GM19099 (cell line): ENCODE results near the gene FAM43A.

Experiments
- POLR2A ChIP-seq: IDR thresholded peaks from 3 replicates; pipeline ENCODE4 v1.6.1; 2011; ENCODE audit warnings: low read depth; ENCODE audit not compliant: insufficient read length; ENCODE audit errors: extremely low read depth

FAM43A gene, protein sequence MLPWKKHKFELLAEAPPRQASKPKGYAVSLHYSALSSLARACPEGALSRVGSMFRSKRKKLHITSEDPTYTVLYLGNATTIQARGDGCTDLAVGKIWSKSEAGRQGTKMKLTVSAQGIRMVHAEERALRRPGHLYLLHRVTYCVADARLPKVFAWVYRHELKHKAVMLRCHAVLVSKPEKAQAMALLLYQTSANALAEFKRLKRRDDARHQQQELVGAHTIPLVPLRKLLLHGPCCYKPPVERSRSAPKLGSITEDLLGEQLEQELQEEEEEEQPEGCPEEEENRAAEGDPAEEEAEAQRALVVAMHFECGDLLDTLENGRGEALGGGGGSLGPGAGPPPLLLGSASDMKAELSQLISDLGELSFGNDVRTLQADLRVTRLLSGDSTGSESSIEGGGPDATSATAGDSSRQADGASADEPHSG

GRCh38 chr3:194685718-194686413 lies at the start of gene FAM43A:
TSS of gene FAM43A (plus strand) at chr3:194685883. CDS start at chr3:194686827, 944 bp downstream.
- TF ChIP-seq POLR2A: peak; percentile 98

DNA sequence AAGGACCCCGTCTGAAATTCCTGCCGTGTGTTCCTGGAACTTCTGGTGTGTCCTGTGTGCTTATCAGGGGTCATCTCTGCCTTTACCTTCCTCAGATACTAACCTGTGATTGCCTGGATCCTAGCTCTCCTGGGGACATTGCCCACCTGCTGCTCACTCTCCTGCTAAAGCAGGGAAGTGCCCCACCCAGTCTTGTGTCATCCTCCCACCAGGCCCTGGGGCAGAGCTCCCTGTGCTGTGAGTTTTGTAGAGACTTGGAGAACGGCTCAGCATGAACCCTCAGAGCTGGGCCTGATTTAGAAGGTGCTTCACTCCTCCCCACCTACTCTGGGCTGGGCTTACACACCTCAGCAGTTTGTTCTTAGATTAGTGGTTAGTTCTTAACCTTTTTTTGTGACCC lies 48.6 kb upstream of the FAM43A start:
- TF ChIP-seq POLR2A: no peak

- TF ChIP-seq POLR2A: no peak
Measured at GRCh38 chr3:194637541-194638400, 47.9 kb upstream of the FAM43A start.

DNA sequence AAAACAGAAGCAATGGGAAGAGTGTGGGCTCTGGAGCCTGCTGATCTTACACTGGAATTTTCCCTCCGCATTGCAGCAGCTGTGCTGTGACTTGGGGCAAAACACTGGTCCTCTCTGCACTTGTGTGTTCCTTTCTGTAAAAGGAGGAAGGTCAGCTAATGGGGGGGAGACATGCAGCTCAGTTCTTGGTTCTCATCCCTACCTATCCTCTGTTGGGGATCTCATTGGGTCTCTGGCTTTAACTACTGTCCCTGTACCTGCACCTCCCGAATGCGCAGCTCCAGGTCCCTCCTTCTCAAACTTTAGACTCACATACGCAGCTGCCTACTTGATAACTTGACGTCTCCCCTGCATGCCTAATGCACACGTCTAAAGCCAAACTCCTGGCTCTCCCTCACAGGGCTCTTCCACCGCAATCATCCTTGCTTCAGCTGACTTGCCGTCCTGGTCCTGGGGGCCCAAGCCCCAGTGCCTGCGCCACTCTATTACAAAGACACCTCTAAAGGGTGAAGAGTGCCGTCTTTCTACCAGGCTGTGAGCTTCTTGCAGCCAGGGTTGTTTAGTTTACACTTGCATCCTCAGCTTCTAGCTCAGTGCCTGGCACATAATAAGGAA lies 46.6 kb upstream of the FAM43A start:
- no peak for TF ChIP-seq POLR2A

- no peak for TF ChIP-seq POLR2A
Measured at GRCh38 chr3:194640829-194641228, 44.9 kb upstream of the FAM43A start.

DNA sequence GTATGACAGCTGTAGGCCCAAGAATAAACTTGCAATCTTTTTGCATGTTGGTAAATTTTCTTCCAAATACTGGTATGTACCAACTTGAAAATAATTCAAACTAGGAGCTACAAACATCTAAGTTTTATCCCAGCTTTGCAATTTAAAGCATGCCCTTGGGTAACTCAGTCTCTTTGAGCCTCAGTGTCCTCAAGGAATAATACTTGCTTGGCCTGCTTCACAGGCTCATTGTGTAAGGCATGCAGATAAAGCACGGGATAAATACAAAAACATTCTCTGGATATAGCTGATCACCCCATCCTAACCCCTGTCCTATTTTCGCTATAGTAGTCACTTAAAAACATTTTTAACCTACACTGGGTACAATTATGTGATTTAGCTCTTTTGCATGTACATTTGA lies 42.9 kb upstream of the FAM43A start:
- no peak for TF ChIP-seq POLR2A

- no peak for TF ChIP-seq POLR2A
Measured at GRCh38 chr3:194647747-194648146, 37.9 kb upstream of the FAM43A start.

DNA sequence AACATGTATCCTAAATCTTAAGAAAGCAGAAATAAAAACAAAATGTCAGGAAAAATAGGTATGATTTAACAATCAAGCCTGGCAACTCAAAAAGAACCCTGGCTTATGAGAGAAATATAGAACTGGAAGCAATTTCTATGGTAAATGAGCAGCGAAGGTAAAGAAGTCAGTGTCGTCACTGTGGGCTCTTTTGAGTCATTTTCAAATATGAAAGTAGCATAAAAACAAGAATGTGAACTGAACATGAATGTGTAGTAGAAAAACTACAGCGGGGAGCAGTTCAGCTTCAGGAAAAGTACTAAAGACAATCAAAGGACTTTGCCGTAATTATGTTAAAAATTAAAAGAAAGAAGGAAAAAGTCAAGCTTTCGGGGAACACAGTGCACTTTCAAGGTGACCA lies 31.2 kb upstream of the FAM43A start:
- TF ChIP-seq POLR2A: no peak

DNA sequence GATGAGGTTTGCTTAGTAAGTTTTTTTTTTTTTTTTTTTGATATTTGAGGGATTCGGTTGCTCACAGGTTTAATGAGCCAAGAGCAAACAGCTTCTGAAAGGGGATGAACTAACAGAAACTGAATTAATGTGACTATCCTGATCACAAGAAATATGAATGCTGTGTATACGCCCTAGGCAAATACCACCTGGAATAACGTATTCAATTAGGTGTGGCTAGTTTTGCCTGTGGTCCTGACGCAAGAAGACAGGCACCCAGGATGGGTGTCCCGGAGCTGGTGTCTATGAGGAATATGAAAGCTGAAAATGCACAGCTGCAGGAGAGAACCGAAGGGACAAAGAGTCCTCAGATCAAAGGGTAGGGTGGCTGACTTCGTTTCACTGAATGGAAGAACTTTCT lies 28.2 kb upstream of the FAM43A start:
- TF ChIP-seq POLR2A: no peak

DNA sequence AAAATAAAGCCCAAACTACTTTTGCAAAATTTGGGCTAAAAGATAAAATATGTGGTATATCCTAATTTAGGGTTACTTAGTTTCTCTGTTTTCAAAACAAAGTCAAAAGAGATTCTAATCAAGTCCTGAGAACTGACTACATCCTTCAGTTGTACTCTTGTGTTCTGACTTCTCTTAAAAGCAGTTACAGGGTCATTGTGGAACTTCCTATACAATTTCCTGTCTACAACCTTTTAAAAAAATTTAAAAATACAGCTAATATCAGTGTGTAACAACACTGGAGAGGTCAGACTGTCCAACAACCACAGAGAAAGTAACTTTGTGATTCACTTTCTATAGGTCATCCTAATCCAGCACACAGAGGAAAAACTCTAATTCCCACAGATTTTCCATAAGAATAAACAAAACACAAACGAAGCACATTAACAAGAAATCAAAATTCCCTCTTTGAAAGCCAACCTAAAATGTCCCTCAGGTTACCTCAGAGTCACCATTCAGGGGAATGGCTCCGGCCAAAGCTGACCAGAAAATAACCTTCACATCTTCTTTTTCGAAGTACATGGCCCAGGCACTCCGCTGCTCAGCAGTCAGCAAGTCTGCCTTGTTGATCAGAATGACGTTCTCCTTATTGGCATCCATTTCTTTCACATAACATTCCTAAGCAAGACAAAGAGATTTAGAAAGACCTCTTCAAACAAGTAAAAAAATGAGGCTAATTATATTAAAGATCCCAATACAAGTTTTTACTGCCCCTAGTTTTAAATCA lies 27.0 kb upstream of the FAM43A start:
- TF ChIP-seq POLR2A: no peak

DNA sequence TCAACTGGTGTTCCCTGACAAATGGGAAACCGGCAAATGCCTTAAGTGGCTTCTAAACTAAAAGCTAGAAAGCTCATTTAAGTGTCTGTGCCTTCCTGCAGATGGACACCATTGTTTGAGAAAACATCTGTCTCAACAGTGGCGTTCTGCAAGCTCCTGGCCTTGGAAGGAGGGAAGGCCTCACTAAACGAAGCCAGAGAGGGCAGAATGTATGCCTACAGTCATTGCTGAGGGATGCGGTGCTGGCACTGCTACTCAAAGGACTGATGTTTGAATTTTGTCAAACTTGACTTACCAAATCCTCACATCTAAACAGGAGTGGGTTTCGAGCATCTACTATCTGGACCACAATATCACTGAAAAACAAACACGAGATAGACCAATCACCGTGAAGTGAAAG lies 25.9 kb upstream of the FAM43A start:
- no peak for TF ChIP-seq POLR2A

DNA sequence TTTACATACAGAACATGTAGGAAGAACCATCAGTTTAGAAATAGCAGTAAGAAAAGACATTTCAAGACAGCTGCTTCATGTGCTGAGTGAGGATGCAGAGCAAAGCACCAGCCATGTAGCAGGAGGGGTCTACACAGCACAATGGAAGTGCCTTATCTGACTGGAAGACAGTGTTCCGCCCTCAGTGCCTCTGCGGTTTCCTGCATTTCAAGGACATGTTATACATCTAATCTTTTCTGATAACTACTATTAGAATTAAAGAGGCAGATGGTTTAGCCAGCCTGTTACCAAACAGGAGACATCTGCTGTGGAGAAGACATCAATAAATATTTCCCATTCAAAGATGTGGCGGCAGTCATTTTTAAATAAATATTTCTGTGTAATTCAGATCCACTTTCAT lies 24.3 kb upstream of the FAM43A start:
- no peak for TF ChIP-seq POLR2A

GRCh38 chr3:194661946-194662345 lies 23.7 kb upstream of the FAM43A start:
- no peak for TF ChIP-seq POLR2A

DNA sequence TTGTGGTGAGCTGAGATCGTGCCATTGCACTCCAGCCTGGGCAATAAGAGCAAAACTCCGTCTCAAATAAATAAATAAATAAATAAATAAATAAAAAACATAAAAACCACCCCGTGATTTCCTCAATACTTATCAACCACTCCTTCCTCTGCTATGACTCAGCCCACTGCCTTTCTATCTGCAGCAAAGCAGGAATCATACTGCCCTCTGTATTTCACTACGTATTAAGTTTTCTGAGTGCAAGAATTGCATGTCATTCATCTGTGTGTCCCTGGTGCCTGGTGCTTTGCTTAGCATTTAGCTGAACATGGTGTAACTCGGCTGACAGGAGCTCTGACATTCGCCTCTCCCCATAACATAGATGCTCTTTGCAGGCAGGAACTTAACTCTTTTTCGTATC lies 20.8 kb upstream of the FAM43A start:
- no peak for TF ChIP-seq POLR2A
